ENCODE data around the gene TRIM68. TPM values are rescaled to one million over a fixed set of nuclear protein-coding genes. Genes with fewer than 3 reads are reported as not detected.

Gene TRIM68
- total and polyA plus RNA-seq, 2 of the 4 experiments (the other 2 are of a cell fraction), result 8.1 to 8.4 TPM

DNA sequence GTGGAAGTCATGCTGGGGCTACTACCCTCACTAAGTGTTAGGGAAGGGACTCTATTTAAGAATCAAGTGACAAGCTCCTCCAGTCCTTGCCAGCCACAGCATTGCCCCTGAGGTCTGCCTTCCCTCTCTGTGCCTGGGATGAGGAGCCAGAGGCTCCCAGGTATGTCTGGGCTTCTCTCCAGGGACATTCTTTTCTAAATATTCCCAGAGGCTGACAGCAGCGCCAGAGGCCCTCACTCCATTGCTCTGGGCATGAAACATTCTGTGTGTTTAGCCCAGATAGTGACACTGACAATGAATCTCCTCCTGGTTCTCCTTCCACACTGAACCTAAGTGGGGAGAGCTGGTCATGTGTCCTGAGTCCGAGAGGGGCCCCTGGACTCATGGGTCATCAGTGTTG lies 37.9 kb upstream of the TRIM68 start:
- H2AK9ac ChIP-seq (replicated peaks; ENCODE audit: low read depth, low read length, poor library complexity), result no peak overlapping the region
- TF ChIP-seq CTCF (conservative IDR thresholded peaks at IDR 0.05; ENCODE audit: low read depth, low read length) (no peak), SMC3 (IDR thresholded peaks at IDR 0.05; ENCODE audit: low read depth, low read length) (no peak), FOS (IDR thresholded peaks at IDR 0.05; ENCODE audit: low read depth, low read length) (no peak), MAZ (IDR thresholded peaks at IDR 0.05; ENCODE audit: borderline replicate concordance, low read depth, low read length) (no peak), BHLHE40 (IDR thresholded peaks at IDR 0.05; ENCODE audit: low read depth, low read length) (no peak), RFX5 (IDR thresholded peaks at IDR 0.05; ENCODE audit: low read depth, low read length) (no peak), CEBPB (IDR thresholded peaks at IDR 0.05; ENCODE audit: low read depth, low read length) (no peak), POLR2A (IDR thresholded peaks at IDR 0.05; ENCODE audit: low read depth, low read length) (no peak), MAFK (IDR thresholded peaks at IDR 0.05; ENCODE audit: low read depth, low read length) (no peak), ELK1 (IDR thresholded peaks at IDR 0.05; ENCODE audit: borderline replicate concordance, low read depth, low read length) (no peak)
- no peak overlapping the region for H4K5ac ChIP-seq (ENCODE audit: low read depth, low read length)
- H3K4ac ChIP-seq (ENCODE audit: low read depth, low read length), result no peak overlapping the region
- no peak overlapping the region for H3K27ac ChIP-seq (ENCODE audit: insufficient read depth, low read length)
- H3K9me3 ChIP-seq (ENCODE audit: control insufficient read depth, insufficient read depth, low read length), result no peaks in the 10 kb centered on the region
- intact Hi-C loops (cut with micrococcal nuclease), result no loop called here
- H3K27me3 ChIP-seq (ENCODE audit: control insufficient read depth, insufficient read depth, low read length), result no peaks in the 10 kb centered on the region
- H3K9ac ChIP-seq (ENCODE audit: low read depth, low read length), result no peak overlapping the region
- no peak for ATAC-seq (ENCODE audit: low read depth)
- no peak overlapping the region for H2BK20ac ChIP-seq (ENCODE audit: low read depth, low read length)
- no peaks in the 10 kb centered on the region for H3K79me1 ChIP-seq (ENCODE audit: low read depth in 1 of 2, low read length in 2 of 2)
- CTCF ChIA-PET, result interaction anchor here (0.6 kb wide), 1 partner anchor 12 kb away, joined by 4 read pairs; no protein-coding TSS in a partner anchor
- H2AFZ ChIP-seq (replicated peaks; ENCODE audit: low read length, poor library complexity), result no peak overlapping the region
- no peak overlapping the region for H3K14ac ChIP-seq (replicated peaks; ENCODE audit: low read depth, low read length)
- H3K4me3 ChIP-seq (ENCODE audit: insufficient read depth, low read depth, low read length), result no peak overlapping the region
- dilution Hi-C loops (cut with HindIII; ENCODE audit: low sequenced_read_pairs, unreplicated experiment), result no loop called here
- H3K4me1 ChIP-seq (ENCODE audit: control insufficient read depth, insufficient read depth, low read length), result no peaks in the 10 kb centered on the region
- no peak overlapping the region for H3K56ac ChIP-seq (ENCODE audit: extremely low read depth, insufficient read depth, low read length)
- no peaks in the 10 kb centered on the region for H3K36me3 ChIP-seq (ENCODE audit: control insufficient read depth, insufficient read depth, low read length)
- H4K20me1 ChIP-seq (ENCODE audit: insufficient read depth, low read length), result no peaks in the 10 kb centered on the region
- H3K18ac ChIP-seq (ENCODE audit: low read depth, low read length), result no peak overlapping the region
- H2BK120ac ChIP-seq (ENCODE audit: low read depth, low read length), result no peak overlapping the region
- no peak overlapping the region for H2AK5ac ChIP-seq (ENCODE audit: low read depth, low read length)
- no peak for DNase-seq
- H4K8ac ChIP-seq (ENCODE audit: low read depth in 2 of 2, low read length in 2 of 2), result no peak overlapping the region
- H2BK15ac ChIP-seq (ENCODE audit: low read depth, low read length), result no peak overlapping the region
- no peak overlapping the region for H3K23ac ChIP-seq (ENCODE audit: low read depth, low read length)
- H3K9me1 ChIP-seq (ENCODE audit: insufficient read depth, low read length), result no peaks in the 10 kb centered on the region
- in situ Hi-C loops (cut with MboI; ENCODE audit: low sequenced_read_pairs), result no loop called here
- no CpG with 5 or more reads among the region's 2 CpGs for WGBS, 2 experiments (ENCODE audit: extremely low coverage in 2 of 2, insufficient read length in 1 of 2)
- POLR2A ChIA-PET (ENCODE audit: unreplicated experiment), result no interaction called here
- H4K91ac ChIP-seq (ENCODE audit: insufficient read depth, low read depth, low read length), result no peak overlapping the region
- BruUV-seq (replicated peaks), result no TSS peak
- H3K4me2 ChIP-seq (ENCODE audit: low read depth, low read length), result no peak overlapping the region
- no peak overlapping the region for H2BK5ac ChIP-seq (ENCODE audit: low read depth, low read length, poor library complexity, severe bottlenecking)
